ENCODE data around the gene RAB5B. TPM values are rescaled to one million over a fixed set of nuclear protein-coding genes. Genes with fewer than 3 reads are reported as not detected.

The RAB5B gene
- total RNA-seq, 3 donors from 2014 or later: 18.5 to 27.5 (median 22.6) TPM

GRCh38 chr12:56007564-56008559, 34.0 kb downstream of the RAB5B start:
- Mint-ChIP-seq H3K4me1 (ENCODE audit: low read depth) (peaks cover 21% of the 10 kb centered on the region), H3K36me3 (ENCODE audit: insufficient read depth) (no peaks in the 10 kb centered on the region), H3K27me3 (ENCODE audit: low read depth) (no peaks in the 10 kb centered on the region), H3K9me3 (no peaks in the 10 kb centered on the region), H3K4me3 (peak overlapping the region; percentile 85)
- DNase-seq (peak; percentile 68), ATAC-seq (peak; percentile 75 to 81)

GRCh38 chr12:56010111-56010570, 36.3 kb downstream of the RAB5B start:
- Mint-ChIP-seq H3K9me3 (no peaks in the 10 kb centered on the region), H3K27me3 (ENCODE audit: low read depth) (no peaks in the 10 kb centered on the region), H3K36me3 (ENCODE audit: insufficient read depth) (no peaks in the 10 kb centered on the region), H3K4me1 (ENCODE audit: low read depth) (peaks cover 21% of the 10 kb centered on the region), H3K4me3 (no peak overlapping the region)
- DNase-seq (no peak), ATAC-seq (no peak)

- no peak for ATAC-seq
Observed at GRCh38 chr12:56011509-56012090, 37.7 kb downstream of the RAB5B start.

GRCh38 chr12:56013482-56013881, 39.6 kb downstream of the RAB5B start:
- peaks cover 4% of the 10 kb centered on the region for H3K4me1 Mint-ChIP-seq (ENCODE audit: low read depth)
- ATAC-seq: no peak
- no peaks in the 10 kb centered on the region for H3K27me3 Mint-ChIP-seq (ENCODE audit: low read depth)
- H3K9me3 Mint-ChIP-seq: no peaks in the 10 kb centered on the region
- H3K36me3 Mint-ChIP-seq (ENCODE audit: insufficient read depth): no peaks in the 10 kb centered on the region
- no peak for DNase-seq
- H3K4me3 Mint-ChIP-seq: no peak overlapping the region

More at GRCh38 chr12:56011509-56012090, 37.7 kb downstream of the RAB5B start:
- Mint-ChIP-seq H3K27me3 (ENCODE audit: low read depth) (no peaks in the 10 kb centered on the region), H3K4me1 (ENCODE audit: low read depth) (peaks cover 15% of the 10 kb centered on the region), H3K9me3 (no peaks in the 10 kb centered on the region), H3K4me3 (no peak overlapping the region), H3K36me3 (ENCODE audit: insufficient read depth) (no peaks in the 10 kb centered on the region)
- DNase-seq: no peak

- ATAC-seq (no peak), DNase-seq (no peak)
- Mint-ChIP-seq H3K36me3 (ENCODE audit: insufficient read depth) (no peaks in the 10 kb centered on the region), H3K4me3 (no peak overlapping the region), H3K27me3 (ENCODE audit: low read depth) (no peaks in the 10 kb centered on the region), H3K9me3 (no peaks in the 10 kb centered on the region), H3K4me1 (ENCODE audit: low read depth) (no peaks in the 10 kb centered on the region)
Observed at GRCh38 chr12:56014205-56014604, 40.3 kb downstream of the RAB5B start.

GRCh38 chr12:56017181-56017580, 43.3 kb downstream of the RAB5B start:
- H3K9me3 Mint-ChIP-seq: no peaks in the 10 kb centered on the region
- no peak for ATAC-seq
- no peak for DNase-seq
- no peak overlapping the region for H3K4me3 Mint-ChIP-seq
- no peaks in the 10 kb centered on the region for H3K36me3 Mint-ChIP-seq (ENCODE audit: insufficient read depth)
- H3K4me1 Mint-ChIP-seq (ENCODE audit: low read depth): peaks cover 19% of the 10 kb centered on the region
- no peaks in the 10 kb centered on the region for H3K27me3 Mint-ChIP-seq (ENCODE audit: low read depth)

- H3K36me3 Mint-ChIP-seq (ENCODE audit: insufficient read depth): no peaks in the 10 kb centered on the region
- DNase-seq (no peak), ATAC-seq (no peak)
- no peaks in the 10 kb centered on the region for H3K9me3 Mint-ChIP-seq
- H3K4me1 Mint-ChIP-seq (ENCODE audit: low read depth): peaks cover 22% of the 10 kb centered on the region
- no peaks in the 10 kb centered on the region for H3K27me3 Mint-ChIP-seq (ENCODE audit: low read depth)
- H3K4me3 Mint-ChIP-seq: no peak overlapping the region
Observed at GRCh38 chr12:56018356-56018755, 44.5 kb downstream of the RAB5B start.

- Mint-ChIP-seq H3K4me3 (peak within 1 kb of the TSS; percentile 85), H3K9me3 (no peaks in the 10 kb centered on the region), H3K4me1 (ENCODE audit: low read depth) (peaks cover 26% of the 10 kb centered on the region), H3K27me3 (ENCODE audit: low read depth) (no peaks in the 10 kb centered on the region), H3K36me3 (ENCODE audit: insufficient read depth) (peaks cover 7% of the 10 kb centered on the region)
- DNase-seq (no peak), ATAC-seq (peak; percentile 32 to 42)
Observed at GRCh38 chr12:56020423-56021184, 46.7 kb downstream of the RAB5B start, which contains the start of gene IKZF4. TSS of gene IKZF4 (plus strand) at chr12:56021043. CDS start at chr12:56021494, 451 bp downstream.

- DNase-seq (no peak), ATAC-seq (no peak)
- peaks cover 26% of the 10 kb centered on the region for H3K4me1 Mint-ChIP-seq (ENCODE audit: low read depth)
- no peaks in the 10 kb centered on the region for H3K27me3 Mint-ChIP-seq (ENCODE audit: low read depth)
- H3K9me3 Mint-ChIP-seq: no peaks in the 10 kb centered on the region
- H3K4me3 Mint-ChIP-seq: peak overlapping the region; percentile 85
- H3K36me3 Mint-ChIP-seq (ENCODE audit: insufficient read depth): peaks cover 7% of the 10 kb centered on the region
Observed at GRCh38 chr12:56021889-56022497, 48.1 kb downstream of the RAB5B start.

- DNase-seq (no peak), ATAC-seq (no peak)
- Mint-ChIP-seq H3K4me3 (no peak overlapping the region), H3K9me3 (no peaks in the 10 kb centered on the region), H3K27me3 (ENCODE audit: low read depth) (no peaks in the 10 kb centered on the region), H3K4me1 (ENCODE audit: low read depth) (peaks cover 28% of the 10 kb centered on the region), H3K36me3 (ENCODE audit: insufficient read depth) (peaks cover 42% of the 10 kb centered on the region)
Observed at GRCh38 chr12:56028511-56029165, 54.8 kb downstream of the RAB5B start.

- Mint-ChIP-seq H3K27me3 (ENCODE audit: low read depth) (no peaks in the 10 kb centered on the region), H3K36me3 (ENCODE audit: insufficient read depth) (peaks cover 40% of the 10 kb centered on the region), H3K4me3 (no peak overlapping the region), H3K4me1 (ENCODE audit: low read depth) (peaks cover 24% of the 10 kb centered on the region), H3K9me3 (no peaks in the 10 kb centered on the region)
- ATAC-seq: no peak
- no peak for DNase-seq
Observed at GRCh38 chr12:56029166-56029519, 55.3 kb downstream of the RAB5B start.

GRCh38 chr12:56029666-56030293, 55.9 kb downstream of the RAB5B start:
- ATAC-seq: peak; percentile 45 to 47
- peak; percentile 38 for DNase-seq
- Mint-ChIP-seq H3K4me1 (ENCODE audit: low read depth) (peaks cover 29% of the 10 kb centered on the region), H3K27me3 (ENCODE audit: low read depth) (no peaks in the 10 kb centered on the region), H3K9me3 (no peaks in the 10 kb centered on the region), H3K36me3 (ENCODE audit: insufficient read depth) (peaks cover 43% of the 10 kb centered on the region), H3K4me3 (no peak overlapping the region)

GRCh38 chr12:56031987-56032386, 58.1 kb downstream of the RAB5B start:
- ATAC-seq (peak; percentile 46 to 73), DNase-seq (peak; percentile 18)
- Mint-ChIP-seq H3K36me3 (ENCODE audit: insufficient read depth) (peaks cover 49% of the 10 kb centered on the region), H3K27me3 (ENCODE audit: low read depth) (no peaks in the 10 kb centered on the region), H3K9me3 (no peaks in the 10 kb centered on the region), H3K4me3 (no peak overlapping the region), H3K4me1 (ENCODE audit: low read depth) (peaks cover 29% of the 10 kb centered on the region)

Data from activated T-cell treated with anti-CD3 and anti-CD28 coated beads, Interleukin-2, amount 50 U/mL, for 4 hours (primary cell).